GM23248 (cell line): ENCODE measurements around the gene RBM41.

Experiments used
- EZH2 ChIP-seq: fragments of 200-600 bp; sonication (generic); IDR thresholded peaks from 2 replicates; pipeline ENCODE4 v1.6.1; 2018; ENCODE audit warnings: antibody characterized with exemption, mild to moderate bottlenecking; ENCODE audit not compliant: insufficient read depth, poor library complexity, severe bottlenecking
- EZH2phosphoT487 ChIP-seq: fragments of 200-600 bp; sonication (generic); IDR thresholded peaks from 2 replicates; pipeline ENCODE4 v1.6.1; 2018; ENCODE audit warnings: antibody characterized with exemption, moderate library complexity, mild to moderate bottlenecking, low read depth; ENCODE audit not compliant: insufficient read depth

DNA sequence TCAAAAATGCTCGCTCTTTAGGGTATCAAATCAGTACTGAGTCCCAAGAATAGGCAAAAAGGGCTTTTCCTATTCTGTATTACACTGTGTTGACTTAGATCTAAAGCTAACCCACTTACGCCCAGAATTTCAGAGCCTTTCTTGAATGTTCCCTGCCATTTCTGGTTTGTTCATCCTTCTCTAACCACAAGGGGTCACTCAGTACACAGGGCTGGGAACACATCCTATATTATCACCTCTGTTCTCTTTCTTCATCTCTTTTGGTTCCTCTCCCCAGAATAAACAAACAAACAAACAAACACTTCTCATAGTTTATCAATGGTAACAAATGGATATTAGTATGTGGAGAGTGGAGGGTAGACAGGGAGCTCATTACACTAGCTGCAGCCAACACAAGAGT is 93.1 kb downstream of the RBM41 start:
- TF ChIP-seq EZH2 (no peak), EZH2phosphoT487 (no peak)
